Spleen (tissue), 7 donors: ENCODE results near the gene SRPX.

Experiments used
- POLR2A ChIP-seq, 3 donors: fragments of 450-650 bp; IDR thresholded peaks; one replicate each; pipeline ENCODE4 v1.5.1; 2017; ENCODE audit warnings: antibody characterized with exemption in 3 of 3, mild to moderate bottlenecking in 1 of 3
- POLR2AphosphoS5 ChIP-seq, 3 donors: sonication (generic); formaldehyde crosslinking; IDR thresholded peaks; one replicate each; pipeline ENCODE4 v1.5.1; 2017; ENCODE audit warnings: antibody characterized with exemption in 3 of 3
- TF ChIP-seq, protein P1 (sequence below), 11 experiments: fragments of 200-600 bp in 7 of 11; fragments of 450-650 bp in 4 of 11; sonication (generic) in 4 of 11; IDR thresholded peaks in 8 of 11; conservative IDR thresholded peaks in 3 of 11; 1 replicate in 7 of 11; 2 replicates in 4 of 11; pipeline versions ENCODE4 v1.4.0 to v1.8.0; 2016 to 2021; ENCODE audit warnings: antibody characterized with exemption in 11 of 11, inconsistent platforms in 4 of 11, mild to moderate bottlenecking in 1 of 11
- donor health status: DM: no; HTN: no; CAD: no; lungs with moderate emphysema.
- donor health status: DM: no; HTN: no; CAD: no.
- donor health status: DM: no; HTN: no; CAD: no.

DNA sequence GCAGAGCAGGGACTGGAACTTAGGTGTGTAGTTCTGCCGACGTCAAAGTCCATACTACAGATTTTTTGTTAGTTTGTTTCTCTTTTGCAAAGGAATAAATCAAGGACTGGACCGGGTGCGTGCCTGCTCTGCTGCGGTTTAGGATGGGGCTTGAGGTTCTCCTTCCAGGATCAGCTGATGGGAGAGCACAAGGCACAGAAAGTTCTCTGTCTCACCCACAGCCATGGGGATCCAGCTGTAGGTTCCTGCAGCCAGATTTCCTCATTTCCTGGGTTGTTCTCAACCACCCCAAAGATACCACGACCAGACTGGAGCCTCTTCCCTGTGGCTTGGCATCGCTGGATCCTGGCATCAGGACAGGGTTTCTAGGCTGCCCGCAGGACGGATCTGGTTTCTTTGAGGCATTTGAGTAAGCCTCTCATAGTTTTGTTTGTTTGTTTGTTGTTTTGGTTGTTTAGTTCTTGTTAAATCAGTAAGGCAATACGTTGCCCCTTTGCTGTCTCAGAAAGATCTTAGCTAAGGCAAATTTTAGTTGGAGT, 789 bp upstream of the SRPX start:
- TF ChIP-seq, protein P1, sequence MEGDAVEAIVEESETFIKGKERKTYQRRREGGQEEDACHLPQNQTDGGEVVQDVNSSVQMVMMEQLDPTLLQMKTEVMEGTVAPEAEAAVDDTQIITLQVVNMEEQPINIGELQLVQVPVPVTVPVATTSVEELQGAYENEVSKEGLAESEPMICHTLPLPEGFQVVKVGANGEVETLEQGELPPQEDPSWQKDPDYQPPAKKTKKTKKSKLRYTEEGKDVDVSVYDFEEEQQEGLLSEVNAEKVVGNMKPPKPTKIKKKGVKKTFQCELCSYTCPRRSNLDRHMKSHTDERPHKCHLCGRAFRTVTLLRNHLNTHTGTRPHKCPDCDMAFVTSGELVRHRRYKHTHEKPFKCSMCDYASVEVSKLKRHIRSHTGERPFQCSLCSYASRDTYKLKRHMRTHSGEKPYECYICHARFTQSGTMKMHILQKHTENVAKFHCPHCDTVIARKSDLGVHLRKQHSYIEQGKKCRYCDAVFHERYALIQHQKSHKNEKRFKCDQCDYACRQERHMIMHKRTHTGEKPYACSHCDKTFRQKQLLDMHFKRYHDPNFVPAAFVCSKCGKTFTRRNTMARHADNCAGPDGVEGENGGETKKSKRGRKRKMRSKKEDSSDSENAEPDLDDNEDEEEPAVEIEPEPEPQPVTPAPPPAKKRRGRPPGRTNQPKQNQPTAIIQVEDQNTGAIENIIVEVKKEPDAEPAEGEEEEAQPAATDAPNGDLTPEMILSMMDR (IDR thresholded peaks at IDR 0.05 in 8 of 11, conservative IDR thresholded peaks at IDR 0.05 in 3 of 11) = no peak
- TF ChIP-seq POLR2A (IDR thresholded peaks at IDR 0.05) = no peak
- TF ChIP-seq POLR2AphosphoS5 (IDR thresholded peaks at IDR 0.05) = no peak
